ENCODE data around the gene KLF12. TPM values are rescaled to one million over a fixed set of nuclear protein-coding genes. Genes with fewer than 3 reads are reported as not detected.

Gene KLF12
- total RNA-seq (2011; cell fraction: chromatin; rRNA removed; ENCODE audit: low replicate concordance): 0.37 and 0.77 TPM in 2 replicates
- 0.33 TPM in 1 of 2 replicates, not detected in the other for total RNA-seq (2011; cell fraction: nucleolus; rRNA removed)
- total RNA-seq (2011; cell fraction: nucleoplasm; rRNA removed): 0.15 and 0.29 TPM in 2 replicates
- total RNA-seq (2014; rRNA removed): 0.04 and 0.05 TPM in 2 replicates
- total RNA-seq (2014; rRNA removed; fragmentation: Illumina TruSeq; extraction: Trizol): under 0.01 TPM in 1 of 2 replicates, not detected in the other
- 0.07 and 0.08 TPM in 2 replicates for total RNA-seq (2015; rRNA removed; fragmentation: Illumina TruSeq; extraction: Trizol)
- total RNA-seq (2021): 0.07 and 0.09 TPM in 2 replicates
- 0.06 and 0.07 TPM in 2 replicates for polyA plus RNA-seq (2011; rRNA removed)
- polyA plus RNA-seq (2011; cell fraction: cytosol; rRNA removed): 0.01 and 0.07 TPM in 2 replicates
- 0.21 and 0.32 TPM in 2 replicates for polyA plus RNA-seq (2011; cell fraction: nucleus; rRNA removed)
- 0.04 TPM in 2 replicates for polyA plus RNA-seq (2012)
- 0.01 and 0.10 TPM in 2 replicates for polyA plus RNA-seq (2014; fragmentation: Illumina TruSeq; extraction: Trizol)
- not detected for polyA plus RNA-seq (2014; fragmentation: Nextera tagmentation; extraction: Ambion mirVana)
- polyA plus RNA-seq (2014; rRNA removed): not detected in 2 replicates
- polyA minus RNA-seq (2011; rRNA and poly(A)+ RNA removed): 0.32 and 0.39 TPM in 2 replicates
- polyA minus RNA-seq (2011; cell fraction: cytosol; rRNA and poly(A)+ RNA removed): not detected in 2 replicates
- polyA minus RNA-seq (2011; cell fraction: nucleus; rRNA and poly(A)+ RNA removed): 0.11 and 0.13 TPM in 2 replicates
- Bru-seq, nascent RNA: percentile 17 among the genes with signal in this experiment
- BruChase-seq, experiment 1, labeled RNA remaining after a 2-hour chase: percentile 15 among the genes with signal in this experiment
- percentile 16 among the genes with signal in this experiment for BruChase-seq, experiment 2, labeled RNA remaining after a 6-hour chase
- long read RNA-seq, experiment 1: 0 reads
- long read RNA-seq, experiment 2: 0 reads
- long read RNA-seq, experiment 3: 0 reads

- Histone ChIP-seq H3K9ac (ENCODE audit: insufficient read depth in 1 of 2, low read depth in 2 of 2, low read length in 2 of 2) (no peak within 1 kb of the TSS; a peak in 1 of 4 replicates), H2AFZ (ENCODE audit: low read depth, low read length) (no peak within 1 kb of the TSS), H3K36me3 (ENCODE audit: control insufficient read depth, insufficient read depth, low read length) (no peaks in the 10 kb centered on the region), H3K27me3 (ENCODE audit: control insufficient read depth in 2 of 2, insufficient read depth in 2 of 2, low read length in 2 of 2) (peaks cover 0 to 5% of the 10 kb centered on the region in 2 experiments; a peak in 1 of 5 replicates), H3K9me1 (ENCODE audit: control insufficient read depth, insufficient read depth, low read length) (no peaks in the 10 kb centered on the region), H3K4me3 (peak within 1 kb of the TSS; percentile 31), H3K27ac (ENCODE audit: extremely low read depth, low read depth, low read length) (no peak within 1 kb of the TSS), H4K20me1 (replicated peaks; ENCODE audit: control insufficient read depth, insufficient read depth, low read length) (no peaks in the 10 kb centered on the region), H3K4me2 (ENCODE audit: insufficient read depth, low read length) (no peak within 1 kb of the TSS; the same call in 1 of the 2 replicates), H3K79me2 (ENCODE audit: control insufficient read depth, insufficient read depth, low read length) (no peaks in the 10 kb centered on the region), H3K9me3 (replicated peaks; ENCODE audit: control insufficient read depth, insufficient read depth, low read depth, low read length) (no peaks in the 10 kb centered on the region), H3K4me1 (replicated peaks in 1 of 2; ENCODE audit: control insufficient read depth in 2 of 2, insufficient read depth in 2 of 2, low read length in 2 of 2) (peaks cover 0 to 10% of the 10 kb centered on the region in 2 experiments; a peak in 2 of 5 replicates)
- no TSS peak for BruUV-seq (replicated peaks)
- intact Hi-C loops (cut with micrococcal nuclease): no loop called here
- POLR2A ChIA-PET: no interaction called here
- no peak for FAIRE-seq
- CTCF ChIA-PET (ENCODE audit: low intra/inter-chr PET ratio): no interaction called here
- in situ Hi-C loops (cut with MboI): no loop called here
- ATAC-seq: peak; percentile 82
- peak; percentile 39 to 53 (median 50) for DNase-seq (ENCODE audit: extremely low read depth in 1 of 4, low spot score in 3 of 4)
- WGBS (ENCODE audit: insufficient coverage, low coverage, missing lambda C conversion rate): 0% methylated on average over 9 of the region's 54 CpGs
- TF ChIP-seq TAF7 (tag; IDR thresholded peaks at IDR 0.05) (no peak), GTF2F1 (IDR thresholded peaks at IDR 0.05; ENCODE audit: low read depth, low read length) (no peak), NONO (IDR thresholded peaks at IDR 0.05; ENCODE audit: low read depth in 2 of 2, low read length in 1 of 2) (no peak), KLF6 (CRISPR knock-in tag; IDR thresholded peaks at IDR 0.05; ENCODE audit: borderline replicate concordance) (no peak), RFX7 (CRISPR knock-in tag; IDR thresholded peaks at IDR 0.05) (no peak), ZNF316 (IDR thresholded peaks at IDR 0.05) (no peak), ID3 (CRISPR knock-in tag; IDR thresholded peaks at IDR 0.05) (no peak), ID3 (tag; IDR thresholded peaks at IDR 0.05) (no peak), NFRKB (IDR thresholded peaks at IDR 0.05; ENCODE audit: low read depth) (no peak), ZNF507 (tag; conservative IDR thresholded peaks at IDR 0.05) (no peak), PTTG1 (tag; IDR thresholded peaks at IDR 0.05; ENCODE audit: low read depth) (no peak), PHF20 (IDR thresholded peaks at IDR 0.05; ENCODE audit: partially characterized antibody) (no peak), THRAP3 (IDR thresholded peaks at IDR 0.05; ENCODE audit: borderline replicate concordance) (no peak)
- TF ChIP-seq, protein P1, sequence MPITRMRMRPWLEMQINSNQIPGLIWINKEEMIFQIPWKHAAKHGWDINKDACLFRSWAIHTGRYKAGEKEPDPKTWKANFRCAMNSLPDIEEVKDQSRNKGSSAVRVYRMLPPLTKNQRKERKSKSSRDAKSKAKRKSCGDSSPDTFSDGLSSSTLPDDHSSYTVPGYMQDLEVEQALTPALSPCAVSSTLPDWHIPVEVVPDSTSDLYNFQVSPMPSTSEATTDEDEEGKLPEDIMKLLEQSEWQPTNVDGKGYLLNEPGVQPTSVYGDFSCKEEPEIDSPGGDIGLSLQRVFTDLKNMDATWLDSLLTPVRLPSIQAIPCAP (CRISPR knock-in tag; IDR thresholded peaks at IDR 0.05; ENCODE audit: borderline replicate concordance): no peak
- TF ChIP-seq, protein P2, sequence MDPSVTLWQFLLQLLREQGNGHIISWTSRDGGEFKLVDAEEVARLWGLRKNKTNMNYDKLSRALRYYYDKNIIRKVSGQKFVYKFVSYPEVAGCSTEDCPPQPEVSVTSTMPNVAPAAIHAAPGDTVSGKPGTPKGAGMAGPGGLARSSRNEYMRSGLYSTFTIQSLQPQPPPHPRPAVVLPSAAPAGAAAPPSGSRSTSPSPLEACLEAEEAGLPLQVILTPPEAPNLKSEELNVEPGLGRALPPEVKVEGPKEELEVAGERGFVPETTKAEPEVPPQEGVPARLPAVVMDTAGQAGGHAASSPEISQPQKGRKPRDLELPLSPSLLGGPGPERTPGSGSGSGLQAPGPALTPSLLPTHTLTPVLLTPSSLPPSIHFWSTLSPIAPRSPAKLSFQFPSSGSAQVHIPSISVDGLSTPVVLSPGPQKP (CRISPR knock-in tag; IDR thresholded peaks at IDR 0.05): no peak
- TF ChIP-seq, protein P3, sequence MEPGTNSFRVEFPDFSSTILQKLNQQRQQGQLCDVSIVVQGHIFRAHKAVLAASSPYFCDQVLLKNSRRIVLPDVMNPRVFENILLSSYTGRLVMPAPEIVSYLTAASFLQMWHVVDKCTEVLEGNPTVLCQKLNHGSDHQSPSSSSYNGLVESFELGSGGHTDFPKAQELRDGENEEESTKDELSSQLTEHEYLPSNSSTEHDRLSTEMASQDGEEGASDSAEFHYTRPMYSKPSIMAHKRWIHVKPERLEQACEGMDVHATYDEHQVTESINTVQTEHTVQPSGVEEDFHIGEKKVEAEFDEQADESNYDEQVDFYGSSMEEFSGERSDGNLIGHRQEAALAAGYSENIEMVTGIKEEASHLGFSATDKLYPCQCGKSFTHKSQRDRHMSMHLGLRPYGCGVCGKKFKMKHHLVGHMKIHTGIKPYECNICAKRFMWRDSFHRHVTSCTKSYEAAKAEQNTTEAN (CRISPR knock-in tag; IDR thresholded peaks at IDR 0.05): no peak
Observed at GRCh38 chr13:74134221-74134776, at the start of gene KLF12. TSS of gene KLF12 (minus strand) at chr13:74134404.
